Fibroblast of skin of abdomen (primary cell): ENCODE measurements around the gene AIG1.
A peak's percentile ranks its signal among the peaks of the same experiment; 100 is the strongest.
"Not testable (repeated sequence)": the region's sequence is repeated elsewhere in the genome, so short reads cannot be mapped to it uniquely, and the experiment has no call there.

ENCODE experiments used
- DNase-seq: peaks from one replicate; pipeline ENCODE4 v3.0.0-alpha.2; 2013

The AIG1 gene

DNA sequence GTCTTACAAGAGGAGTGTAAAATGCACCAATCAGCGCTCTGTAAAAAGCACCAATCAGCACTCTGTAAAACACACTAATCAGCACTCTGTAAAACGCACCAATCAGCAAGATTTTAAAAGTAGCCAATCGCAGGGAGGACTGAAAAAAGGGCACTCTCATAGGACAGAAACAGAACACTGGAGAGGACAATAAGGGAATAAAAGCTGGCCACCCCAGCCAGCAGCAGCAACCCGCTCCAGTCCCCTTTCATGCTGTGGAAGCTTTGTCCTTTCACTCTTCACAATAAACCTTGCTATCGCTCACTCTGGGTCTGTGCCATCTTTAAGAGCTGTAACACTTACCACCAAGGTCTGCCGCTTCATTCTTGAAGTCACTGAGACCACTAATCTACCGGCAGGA is 1.7 kb upstream of the AIG1 start:
- no peak for DNase-seq

DNA sequence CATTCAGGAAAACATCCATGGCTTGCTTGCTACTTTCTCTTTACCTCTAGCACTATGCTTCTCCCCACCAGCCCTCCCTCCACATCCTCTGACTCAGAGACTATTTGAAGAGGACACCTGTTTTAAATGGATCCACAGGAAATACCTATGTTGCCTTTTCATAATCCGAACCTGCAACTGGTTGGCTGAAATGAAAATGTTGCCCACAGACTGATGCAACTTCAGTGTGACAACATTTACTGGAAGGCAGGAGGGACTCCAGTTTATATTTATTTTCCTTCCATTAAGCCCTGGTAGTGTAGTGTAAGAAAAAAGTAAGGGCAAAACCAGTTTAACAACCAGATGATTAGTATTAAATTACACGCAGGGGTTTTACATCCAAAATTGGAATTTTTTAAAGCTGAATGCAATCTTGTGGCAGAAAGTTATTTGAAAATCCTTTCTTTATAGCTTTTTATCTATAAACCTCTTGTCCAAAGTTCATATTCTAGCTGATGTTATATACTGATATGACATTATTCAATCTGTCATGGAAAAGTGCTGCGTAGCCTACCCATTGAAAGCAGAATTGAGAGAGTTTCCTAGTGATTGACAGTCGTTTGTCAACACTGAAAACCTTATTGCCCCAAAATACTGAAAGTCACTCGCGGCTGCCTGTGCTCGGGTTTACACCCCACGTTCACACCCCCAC is 881 bp upstream of the AIG1 start:
- DNase-seq, result peak; percentile 87

DNA sequence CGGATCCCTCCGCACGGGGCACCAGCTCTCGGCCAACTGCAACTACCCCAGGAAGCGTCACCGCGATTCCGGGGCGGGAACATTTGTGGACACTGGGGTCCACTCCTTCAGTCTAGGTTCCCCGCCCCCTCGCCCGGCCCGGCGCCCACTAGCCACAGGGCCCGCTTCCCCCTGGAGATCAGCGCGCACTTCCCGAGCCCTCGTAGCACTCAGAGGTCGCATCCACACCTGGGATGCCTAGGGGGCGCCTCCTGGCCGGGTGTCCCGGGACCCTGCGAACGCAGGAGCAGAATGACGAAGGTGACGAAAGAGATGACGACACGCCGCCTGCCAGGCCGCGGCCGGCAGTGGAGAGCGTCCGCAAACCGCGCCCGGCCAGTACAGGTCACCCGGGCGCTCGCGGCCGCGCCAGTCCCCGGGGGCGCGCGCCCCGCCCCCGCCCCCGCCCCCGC is 309 bp upstream of the AIG1 start:
- DNase-seq, result peak; percentile 86

DNA sequence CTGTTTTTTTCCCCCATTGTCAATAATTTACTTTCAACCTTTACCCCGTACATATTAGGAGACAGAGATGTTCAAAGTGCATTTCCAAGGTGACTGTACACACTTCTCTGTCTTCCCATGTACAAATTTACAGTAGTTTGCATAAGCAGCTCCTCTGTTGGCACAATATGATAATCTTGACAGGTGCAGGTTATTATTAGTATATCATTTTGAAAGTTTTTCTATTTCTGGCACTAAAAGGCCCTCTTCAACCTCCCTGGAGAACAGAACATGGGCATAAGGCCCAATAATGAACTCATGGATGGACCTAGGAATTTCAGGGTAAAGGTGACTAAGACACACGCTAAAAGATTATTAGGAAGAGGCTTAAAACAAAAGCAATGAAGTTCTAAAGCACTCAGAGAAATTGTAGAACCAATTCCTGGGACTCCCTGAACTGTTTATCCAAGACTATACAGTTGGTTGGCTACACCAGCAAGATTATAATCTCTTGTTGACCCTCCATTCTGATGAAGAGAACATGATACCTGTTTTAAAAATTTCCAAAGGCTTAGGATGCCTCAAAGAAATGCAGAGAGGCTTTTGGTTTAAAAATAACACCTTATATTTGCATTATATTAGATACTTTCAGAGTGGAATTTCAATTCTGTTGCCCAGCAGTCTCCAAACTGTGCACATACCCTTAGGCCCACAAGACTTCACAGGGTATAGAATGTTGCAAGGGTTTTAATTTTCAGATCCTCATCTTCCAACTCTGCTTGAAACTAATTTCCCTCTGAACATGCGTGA is 1.1 kb downstream of the AIG1 start:
- DNase-seq, result no peak

DNA sequence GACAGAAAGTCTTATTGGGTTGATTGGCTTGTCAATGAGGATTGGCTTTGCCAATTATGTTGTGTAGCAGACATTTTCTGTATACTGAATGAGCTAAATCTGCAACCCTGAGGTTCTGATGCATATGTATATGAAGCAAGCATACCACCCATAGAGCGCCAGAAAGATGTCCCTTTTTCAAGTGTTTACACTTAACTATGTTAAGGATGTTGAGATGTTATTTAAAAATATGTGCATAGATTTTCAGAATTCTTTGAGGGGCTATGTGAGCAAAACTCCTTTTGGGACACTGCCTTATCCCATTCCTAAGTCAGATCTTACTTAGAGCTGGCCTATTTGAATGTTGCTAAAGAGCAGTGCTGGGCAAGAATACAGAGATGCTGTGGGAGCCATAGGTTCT is 1.9 kb downstream of the AIG1 start:
- DNase-seq, result no peak

DNA sequence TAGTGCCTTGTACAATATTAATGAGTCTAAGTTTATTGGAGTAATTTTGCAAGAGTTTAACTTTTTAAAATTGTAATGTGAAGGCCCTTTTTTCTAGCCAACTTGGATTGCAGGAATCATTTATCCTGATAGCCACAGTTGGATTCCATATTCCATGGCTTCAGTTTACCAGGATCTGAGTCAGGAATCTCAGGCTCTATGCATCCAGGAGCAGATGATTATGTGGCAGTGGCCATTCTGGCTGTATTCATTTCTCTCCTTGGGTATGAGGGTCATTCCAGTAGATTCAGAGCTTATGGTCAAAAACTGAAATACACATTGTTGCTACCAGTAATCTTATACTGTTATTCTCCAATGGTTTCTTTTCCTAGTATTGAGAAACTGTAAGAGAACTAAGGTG is 2.9 kb downstream of the AIG1 start:
- no peak for DNase-seq

DNA sequence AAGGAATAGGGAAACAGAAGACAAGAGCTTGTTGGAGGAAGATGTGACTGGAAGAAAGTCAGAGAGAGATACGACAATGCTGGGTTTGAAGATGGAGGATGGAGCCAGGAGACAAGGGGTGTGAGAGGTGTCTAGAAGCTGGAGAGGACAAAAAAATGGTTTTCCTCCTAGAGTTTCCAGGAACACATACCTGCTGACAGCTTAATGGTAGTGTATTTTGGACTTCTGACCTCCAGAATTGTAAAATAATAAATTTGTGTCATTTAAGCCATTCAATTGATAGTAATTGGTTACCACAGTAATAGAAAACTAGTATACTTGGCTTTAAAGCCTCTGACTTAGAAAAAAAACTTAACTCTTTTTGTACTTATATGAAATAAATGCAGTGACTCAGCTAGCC is 3.6 kb downstream of the AIG1 start:
- DNase-seq, result no peak

DNA sequence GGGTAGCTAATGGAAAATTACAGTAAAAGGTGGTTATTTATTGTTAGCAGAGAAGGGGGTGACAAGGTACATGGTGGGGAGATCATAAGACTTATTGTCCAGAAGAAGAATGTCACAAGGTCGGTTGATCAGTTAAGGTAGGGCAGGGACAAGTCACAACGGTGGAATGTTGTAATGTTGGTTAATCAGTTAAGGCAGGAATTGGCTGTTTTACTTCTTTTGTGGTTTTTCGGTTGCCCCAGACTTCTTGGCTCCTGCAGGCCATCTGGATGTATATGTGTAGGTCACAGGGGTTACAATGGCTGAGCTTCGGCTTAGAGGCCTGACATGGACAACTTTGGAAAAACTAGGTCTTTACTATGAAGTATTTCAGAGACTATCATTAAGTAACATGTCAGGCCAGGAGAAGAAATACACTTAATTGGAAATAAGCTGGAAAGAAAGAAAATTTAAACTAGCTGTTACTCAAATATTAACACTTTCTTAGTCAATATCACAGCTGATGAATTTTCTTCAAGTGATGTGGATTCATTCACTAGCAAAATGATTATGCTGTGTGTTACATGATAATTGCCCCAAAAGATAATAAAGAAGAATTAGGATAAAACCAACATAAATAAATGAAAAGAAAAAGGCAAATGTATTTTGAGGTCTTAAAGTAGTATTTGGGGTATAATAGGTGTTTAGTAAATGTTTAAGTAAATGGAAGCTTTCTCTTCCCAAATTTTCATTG is 4.4 kb downstream of the AIG1 start:
- DNase-seq, result peak; percentile 29

DNA sequence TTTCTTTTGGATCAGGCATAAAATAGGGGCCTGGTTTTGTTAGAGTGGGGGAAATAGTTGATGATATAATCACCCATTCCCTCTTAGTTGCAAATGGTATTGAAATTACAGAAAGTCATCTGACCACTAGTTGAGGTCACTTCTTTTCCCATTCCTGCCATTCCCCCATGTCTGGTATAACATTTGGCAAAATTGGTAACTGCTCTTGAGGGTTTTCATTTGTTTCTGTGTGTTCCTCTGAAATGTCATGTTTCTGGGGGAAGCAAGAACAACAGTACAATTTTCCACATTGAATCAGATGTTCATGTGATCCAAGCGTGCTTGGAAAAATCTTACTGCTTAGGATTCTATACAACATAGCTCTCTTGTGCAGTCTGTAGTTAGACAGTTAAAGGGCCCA is 7.3 kb downstream of the AIG1 start:
- peak; percentile 51 for DNase-seq

DNA sequence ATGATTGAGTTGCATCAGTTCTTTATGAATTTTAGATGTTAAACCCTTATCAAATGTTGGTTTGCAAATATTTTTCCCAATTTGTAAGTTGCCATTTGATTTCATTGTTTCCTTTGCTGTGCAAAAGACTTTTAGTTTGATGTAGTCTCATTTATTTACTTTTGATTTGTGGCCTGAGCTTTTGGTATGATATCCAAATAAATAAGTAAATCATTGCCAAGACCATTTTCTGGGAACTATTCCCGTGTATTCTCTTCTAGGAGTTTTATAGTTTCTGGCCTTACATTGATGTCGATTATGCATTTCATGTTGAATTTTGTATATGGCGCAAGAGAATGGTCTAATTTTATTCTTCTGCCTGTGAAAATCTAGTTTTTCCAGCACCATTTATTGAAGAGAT is 13.4 kb downstream of the AIG1 start:
- no peak for DNase-seq

DNA sequence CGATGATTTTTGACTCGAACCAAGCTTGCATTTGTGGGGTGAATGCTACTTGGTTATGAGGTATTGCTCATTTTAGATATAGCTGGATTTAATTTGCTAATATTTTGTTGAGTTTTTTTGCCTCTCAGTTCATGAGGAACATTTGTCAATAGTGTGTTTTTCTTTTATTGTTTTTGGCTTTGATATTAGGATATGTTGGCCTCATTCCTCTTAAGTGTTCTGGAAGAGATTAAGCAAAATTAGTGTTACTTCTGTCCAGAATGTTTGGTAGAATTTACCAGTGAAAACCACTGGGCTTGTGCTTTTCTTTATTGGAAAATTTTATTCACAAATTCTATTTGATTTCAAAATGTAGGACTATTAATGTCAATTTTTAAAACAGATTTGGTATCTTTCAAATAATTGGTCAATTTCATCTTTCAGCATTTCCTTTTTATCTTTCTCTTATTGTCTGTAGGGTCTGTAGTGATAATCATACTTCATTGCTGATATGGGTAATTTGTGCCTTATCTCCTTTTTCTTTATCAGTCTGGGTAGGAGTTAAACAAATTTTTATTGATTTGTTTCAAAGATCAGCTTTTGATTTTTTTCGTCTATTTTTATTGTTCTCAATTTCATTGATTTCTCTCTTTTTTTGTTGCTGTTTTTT is 14.1 kb downstream of the AIG1 start:
- no peak for DNase-seq

DNA sequence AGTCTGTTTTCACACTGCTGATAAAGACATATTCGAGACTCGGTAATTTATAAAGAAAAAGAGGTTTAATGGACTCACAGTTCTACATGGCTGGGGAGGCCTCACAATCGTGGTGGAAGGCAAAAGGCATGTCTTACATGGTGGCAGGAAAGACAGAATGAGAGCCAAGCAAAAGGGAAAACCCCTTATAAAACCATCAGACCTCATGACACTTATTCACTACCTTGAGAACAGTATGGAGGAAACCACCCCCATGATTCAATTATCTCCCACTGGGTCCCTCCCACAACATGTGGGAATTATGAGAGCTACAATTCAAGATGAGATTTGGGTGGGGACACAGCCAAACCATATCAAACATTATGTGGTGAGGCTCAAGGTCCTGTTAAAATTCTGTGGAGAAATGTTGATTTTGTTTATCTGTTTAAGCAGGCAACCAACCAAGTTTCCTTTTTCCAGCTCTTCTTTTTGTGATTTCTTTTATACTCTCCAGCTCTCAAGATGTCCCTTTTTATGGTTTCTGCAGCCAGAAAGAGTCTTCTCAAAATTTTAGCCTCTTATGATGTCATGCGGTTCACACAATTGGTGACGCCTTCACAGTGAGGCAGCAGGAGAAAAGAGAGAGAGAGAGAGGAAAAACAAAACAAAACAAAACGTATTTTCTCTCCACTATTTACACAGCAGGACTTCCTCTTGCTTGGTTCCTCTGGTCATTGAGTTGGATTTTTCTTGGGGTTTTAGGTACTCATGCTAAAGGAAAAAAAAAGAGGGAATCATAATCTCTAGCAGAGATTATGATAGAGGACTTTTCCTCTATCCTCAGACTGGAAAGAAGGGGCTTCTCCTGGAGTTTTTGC is 18.0 kb downstream of the AIG1 start:
- no peak for DNase-seq

DNA sequence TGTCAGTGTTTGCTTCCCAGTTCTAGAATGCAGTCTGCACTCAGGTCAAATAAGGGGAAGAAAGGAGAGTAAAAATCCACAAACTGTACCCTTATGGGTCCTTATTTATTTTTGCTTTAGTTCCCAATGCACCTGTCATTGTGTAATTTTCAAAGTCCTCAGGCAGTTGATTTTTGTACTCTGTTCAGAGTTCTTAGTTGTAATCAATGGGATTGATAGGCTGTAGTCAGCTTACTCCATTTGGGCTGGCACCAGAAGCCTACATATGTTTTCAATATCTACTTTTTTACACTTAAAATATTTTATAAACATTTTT is 18.6 kb downstream of the AIG1 start:
- no peak for DNase-seq

DNA sequence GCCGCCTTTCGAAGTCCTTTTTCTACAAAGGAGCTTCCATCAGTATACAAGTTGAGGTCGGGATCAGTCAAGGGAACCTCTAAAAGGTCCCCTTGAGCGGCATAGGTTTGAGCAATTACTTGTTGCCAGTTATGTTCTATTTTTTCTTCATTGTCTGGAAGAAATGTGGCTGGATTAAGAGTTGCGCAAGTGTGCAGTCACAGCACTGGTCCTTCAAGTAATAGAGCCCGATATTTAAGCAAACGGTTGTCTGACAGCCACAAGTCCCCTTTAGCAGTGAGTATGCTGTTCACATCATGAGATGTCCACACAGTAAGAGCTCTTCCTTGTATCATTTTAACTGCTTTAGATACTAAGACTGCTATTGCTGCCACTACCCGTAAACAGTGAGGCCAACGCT is 21.6 kb downstream of the AIG1 start:
- DNase-seq, result not testable (repeated sequence)

DNA sequence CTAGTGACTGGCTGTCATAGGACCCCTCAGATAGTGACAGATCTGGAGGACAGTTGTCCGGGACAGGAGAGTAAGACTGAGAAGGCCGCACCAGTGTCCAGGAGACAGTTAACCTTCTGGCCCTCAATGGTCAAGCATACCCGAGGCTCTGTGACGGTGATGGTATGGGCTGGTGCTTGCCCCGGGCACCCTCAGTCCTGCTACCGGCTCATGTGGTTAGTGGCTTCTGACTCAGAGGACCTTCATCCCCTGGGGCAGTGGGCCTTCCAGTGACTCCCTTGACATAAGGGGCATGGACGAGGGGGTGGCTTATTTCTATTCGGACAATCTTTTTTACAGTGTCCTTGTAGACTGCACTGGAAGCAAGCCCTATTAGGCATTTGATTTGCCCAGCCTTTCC is 23.3 kb downstream of the AIG1 start:
- not testable (repeated sequence) for DNase-seq

DNA sequence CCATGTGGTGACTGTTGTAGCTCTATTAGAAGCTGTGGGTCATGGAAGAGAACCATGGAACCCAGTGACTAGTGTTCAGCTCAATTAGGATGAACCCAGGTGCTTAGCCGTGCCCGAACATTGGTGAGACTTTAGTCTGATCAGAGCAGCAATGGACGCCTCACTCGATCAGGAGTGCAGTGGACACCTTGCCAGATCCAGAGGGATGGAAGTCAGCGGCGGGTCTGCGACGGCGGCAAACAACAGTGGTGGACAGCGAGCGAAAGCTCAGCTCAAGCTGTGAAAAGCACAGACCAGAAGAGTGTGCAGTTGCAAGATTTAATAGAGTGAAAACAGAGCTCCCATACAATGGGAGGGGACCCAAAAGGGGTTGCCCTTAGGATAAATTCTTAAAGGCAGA is 26.6 kb downstream of the AIG1 start:
- not testable (repeated sequence) for DNase-seq

DNA sequence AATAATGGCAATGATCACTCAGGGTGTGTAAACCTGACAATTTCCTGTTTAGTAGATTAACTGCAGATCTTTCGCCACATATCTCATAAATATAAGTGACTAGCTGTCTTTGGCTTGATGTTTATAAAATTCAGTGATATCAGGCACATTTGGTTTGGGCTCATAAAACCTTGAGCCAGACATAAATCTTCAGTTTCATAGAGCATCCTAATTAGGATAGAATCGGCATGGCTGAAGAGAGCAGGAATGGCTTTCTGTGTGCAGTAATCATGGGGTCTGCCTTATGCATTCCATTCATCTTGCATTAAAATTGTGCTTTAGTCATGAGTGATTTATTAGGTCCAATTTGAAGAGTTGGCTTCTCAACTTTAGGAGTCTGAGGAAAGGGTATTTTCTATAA is 27.2 kb downstream of the AIG1 start:
- peak; percentile 18 for DNase-seq

DNA sequence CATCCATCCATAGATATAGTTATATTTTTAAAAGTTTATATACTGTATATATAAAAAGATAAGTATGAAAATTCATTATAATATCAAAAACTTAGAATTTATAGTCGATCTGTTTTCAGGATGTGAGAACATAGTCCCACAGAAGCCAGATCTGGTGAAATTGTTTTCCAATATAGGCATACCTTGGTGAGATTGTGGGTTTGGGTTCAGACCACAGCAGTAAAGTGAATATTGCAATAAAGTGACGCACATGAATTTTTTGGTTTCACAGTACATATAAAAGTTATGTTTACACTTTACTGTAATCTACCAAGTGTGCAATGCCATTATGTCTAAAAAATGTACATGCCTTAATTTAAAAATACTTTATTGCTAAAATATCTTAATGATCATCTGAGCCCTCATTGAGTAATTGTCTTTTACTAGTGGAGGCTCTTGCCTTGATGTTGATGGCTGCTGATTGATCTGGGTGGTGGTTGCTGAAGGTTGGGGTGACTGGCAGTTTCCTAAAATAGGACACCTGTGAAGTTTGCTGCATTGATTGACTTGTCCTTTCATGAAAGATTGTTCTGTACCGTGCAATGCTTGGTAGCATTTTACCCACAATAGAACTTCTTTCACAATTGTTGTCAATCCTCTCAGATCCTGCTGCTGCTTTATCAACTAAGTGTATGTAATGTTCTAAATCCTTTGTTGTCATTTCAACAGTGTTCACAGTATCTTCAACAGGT is 29.8 kb downstream of the AIG1 start:
- no peak for DNase-seq

DNA sequence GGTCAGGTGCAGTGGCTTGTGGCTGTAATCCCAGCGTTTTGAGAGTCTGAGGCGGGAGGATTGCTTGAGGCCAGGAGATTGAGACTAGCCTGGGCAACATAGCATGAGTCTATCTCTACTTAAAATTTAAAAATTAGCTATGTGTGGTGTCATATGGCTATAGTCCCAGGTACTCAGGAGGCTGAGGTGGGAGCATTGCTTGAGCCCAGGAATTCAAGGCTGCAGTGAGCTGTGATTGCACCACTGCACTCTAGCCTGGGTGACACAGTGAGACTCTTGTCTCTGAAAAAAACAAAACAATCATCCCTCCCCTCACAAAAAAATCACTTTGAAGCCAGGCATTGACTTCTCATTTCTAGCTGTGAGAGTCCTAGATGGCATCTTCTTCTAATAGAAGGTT is 32.1 kb downstream of the AIG1 start:
- DNase-seq, result no peak

DNA sequence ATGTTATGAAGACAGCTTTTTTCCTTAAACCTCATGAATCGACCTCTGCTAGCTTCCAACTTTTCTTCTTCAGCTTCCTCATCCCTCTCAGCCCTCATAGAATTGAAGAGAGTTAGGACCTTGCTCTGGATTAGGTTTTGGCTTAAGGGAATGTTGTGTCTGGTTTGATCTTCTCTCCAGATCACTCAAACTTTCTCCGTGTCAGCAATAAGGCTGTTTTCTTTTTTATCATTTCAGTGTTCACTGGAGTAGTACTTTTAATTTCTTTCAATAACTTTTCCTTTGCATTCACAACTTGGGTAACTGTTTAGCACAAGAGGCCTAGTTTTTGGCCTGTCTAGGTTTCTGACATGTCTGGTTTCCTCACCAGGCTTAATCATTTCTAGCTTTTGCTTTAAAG is 32.6 kb downstream of the AIG1 start:
- DNase-seq, result no peak

DNA sequence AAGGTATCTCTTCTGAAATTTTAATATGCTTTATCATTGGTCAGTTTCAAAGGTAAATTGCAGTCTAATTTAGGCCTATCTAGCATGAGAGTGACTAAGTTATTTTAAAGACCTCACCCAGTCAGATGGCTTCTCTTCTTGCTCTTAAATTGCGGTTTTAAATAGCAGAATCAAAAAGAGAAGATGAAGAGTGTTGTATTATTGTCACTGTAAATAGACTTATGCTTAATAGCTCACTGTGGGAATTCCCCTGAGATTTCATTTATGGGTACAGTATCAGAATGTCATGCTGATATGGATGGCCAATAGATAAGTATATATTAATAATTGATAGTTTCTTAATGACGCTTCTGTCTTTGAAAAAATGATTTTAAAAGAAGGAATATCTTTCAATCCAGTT is 35.7 kb downstream of the AIG1 start:
- DNase-seq, result no peak
